PFSK-1 (cell line): Measurements from ENCODE around the gene ATP8B4.

Experiments used
- FOXP2 ChIP-seq: optimal IDR thresholded peaks from 2 replicates; pipeline ENCODE3; 2011; ENCODE audit warnings: borderline replicate concordance, control low read depth, inconsistent platforms; ENCODE audit not compliant: insufficient read depth; ENCODE audit errors: extremely low read length, extremely low read depth
- POLR2AphosphoS5 ChIP-seq: IDR thresholded peaks from 2 replicates; pipeline ENCODE4 v1.6.1; 2012; ENCODE audit warnings: low read depth, mild to moderate bottlenecking, control low read depth, low read length, moderate library complexity
- SIN3A ChIP-seq: IDR thresholded peaks from 2 replicates; pipeline ENCODE4 v1.6.1; 2012; ENCODE audit warnings: mild to moderate bottlenecking, low read length, moderate library complexity, borderline replicate concordance; ENCODE audit not compliant: insufficient read depth
- TAF1 ChIP-seq: IDR thresholded peaks from 2 replicates; pipeline ENCODE4 v1.6.1; 2012; ENCODE audit warnings: low read length, control low read depth, borderline replicate concordance; ENCODE audit not compliant: insufficient read depth
- TF ChIP-seq, protein P1 (sequence below), 2 experiments: IDR thresholded peaks; 2 replicates each; pipeline versions ENCODE4 v1.6.1 to v1.8.0; 2011 to 2012; ENCODE audit warnings: low read depth in 2 of 2, low read length in 2 of 2, control low read depth in 1 of 2, inconsistent platforms in 1 of 2, mild to moderate bottlenecking in 1 of 2, moderate library complexity in 1 of 2; ENCODE audit not compliant: insufficient read depth in 1 of 2

Gene ATP8B4

DNA sequence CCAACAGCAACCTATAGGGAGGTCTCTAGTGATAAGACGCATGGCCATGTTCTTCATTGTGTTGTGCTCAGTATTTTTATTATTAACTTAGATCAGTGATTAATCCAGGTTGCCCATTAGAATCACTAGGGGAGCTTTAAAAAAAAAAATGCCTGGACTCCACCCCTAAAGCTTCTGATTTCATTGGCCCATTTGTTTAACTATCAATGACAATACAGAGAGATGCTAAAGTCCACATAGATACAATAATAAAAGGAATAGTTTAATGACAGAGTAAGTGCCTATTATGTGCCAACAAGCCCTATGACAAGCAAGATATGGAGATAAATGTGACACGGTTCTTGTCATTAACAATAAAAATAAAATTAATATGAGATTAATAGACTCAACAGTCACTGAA lies 55.8 kb downstream of the ATP8B4 start:
- TF ChIP-seq SIN3A = no peak
- TF ChIP-seq FOXP2 = no peak
- TF ChIP-seq TAF1 = no peak
- TF ChIP-seq, protein P1, sequence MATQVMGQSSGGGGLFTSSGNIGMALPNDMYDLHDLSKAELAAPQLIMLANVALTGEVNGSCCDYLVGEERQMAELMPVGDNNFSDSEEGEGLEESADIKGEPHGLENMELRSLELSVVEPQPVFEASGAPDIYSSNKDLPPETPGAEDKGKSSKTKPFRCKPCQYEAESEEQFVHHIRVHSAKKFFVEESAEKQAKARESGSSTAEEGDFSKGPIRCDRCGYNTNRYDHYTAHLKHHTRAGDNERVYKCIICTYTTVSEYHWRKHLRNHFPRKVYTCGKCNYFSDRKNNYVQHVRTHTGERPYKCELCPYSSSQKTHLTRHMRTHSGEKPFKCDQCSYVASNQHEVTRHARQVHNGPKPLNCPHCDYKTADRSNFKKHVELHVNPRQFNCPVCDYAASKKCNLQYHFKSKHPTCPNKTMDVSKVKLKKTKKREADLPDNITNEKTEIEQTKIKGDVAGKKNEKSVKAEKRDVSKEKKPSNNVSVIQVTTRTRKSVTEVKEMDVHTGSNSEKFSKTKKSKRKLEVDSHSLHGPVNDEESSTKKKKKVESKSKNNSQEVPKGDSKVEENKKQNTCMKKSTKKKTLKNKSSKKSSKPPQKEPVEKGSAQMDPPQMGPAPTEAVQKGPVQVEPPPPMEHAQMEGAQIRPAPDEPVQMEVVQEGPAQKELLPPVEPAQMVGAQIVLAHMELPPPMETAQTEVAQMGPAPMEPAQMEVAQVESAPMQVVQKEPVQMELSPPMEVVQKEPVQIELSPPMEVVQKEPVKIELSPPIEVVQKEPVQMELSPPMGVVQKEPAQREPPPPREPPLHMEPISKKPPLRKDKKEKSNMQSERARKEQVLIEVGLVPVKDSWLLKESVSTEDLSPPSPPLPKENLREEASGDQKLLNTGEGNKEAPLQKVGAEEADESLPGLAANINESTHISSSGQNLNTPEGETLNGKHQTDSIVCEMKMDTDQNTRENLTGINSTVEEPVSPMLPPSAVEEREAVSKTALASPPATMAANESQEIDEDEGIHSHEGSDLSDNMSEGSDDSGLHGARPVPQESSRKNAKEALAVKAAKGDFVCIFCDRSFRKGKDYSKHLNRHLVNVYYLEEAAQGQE (IDR thresholded peaks at IDR 0.05; ENCODE audit: insufficient read depth in 1 of 2, low read depth in 2 of 2, low read length in 2 of 2) = no peak
- TF ChIP-seq POLR2AphosphoS5 = no peak

GRCh38 chr15:50061503-50061902 lies 57.5 kb downstream of the ATP8B4 start:
- TF ChIP-seq SIN3A = no peak
- TF ChIP-seq, protein P1 (IDR thresholded peaks at IDR 0.05; ENCODE audit: insufficient read depth in 1 of 2, low read depth in 2 of 2, low read length in 2 of 2) = no peak
- TF ChIP-seq POLR2AphosphoS5 = no peak
- no peak for TF ChIP-seq FOXP2
- no peak for TF ChIP-seq TAF1

DNA sequence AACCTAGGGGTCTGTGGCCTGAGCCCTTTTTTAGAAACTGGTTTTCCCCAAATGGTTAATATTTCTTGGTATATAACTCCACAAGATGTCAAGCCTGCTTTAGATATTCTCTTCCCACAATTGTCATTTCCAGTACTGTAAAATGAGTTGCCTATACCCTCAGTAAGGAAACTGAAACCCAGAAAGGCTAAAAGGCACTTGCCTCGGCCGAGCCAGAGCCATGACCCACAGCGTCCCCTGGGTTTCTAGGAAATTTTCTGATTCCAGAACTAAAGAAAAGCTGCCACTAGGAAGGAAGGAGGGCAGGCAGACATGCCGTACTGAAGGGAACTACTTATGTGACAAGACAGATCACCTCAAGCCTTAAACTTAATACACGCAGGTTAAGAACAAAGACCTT lies 59.1 kb downstream of the ATP8B4 start:
- TF ChIP-seq SIN3A = no peak
- no peak for TF ChIP-seq POLR2AphosphoS5
- TF ChIP-seq, protein P1 (IDR thresholded peaks at IDR 0.05; ENCODE audit: insufficient read depth in 1 of 2, low read depth in 2 of 2, low read length in 2 of 2) = no peak
- no peak for TF ChIP-seq TAF1
- TF ChIP-seq FOXP2 = no peak

DNA sequence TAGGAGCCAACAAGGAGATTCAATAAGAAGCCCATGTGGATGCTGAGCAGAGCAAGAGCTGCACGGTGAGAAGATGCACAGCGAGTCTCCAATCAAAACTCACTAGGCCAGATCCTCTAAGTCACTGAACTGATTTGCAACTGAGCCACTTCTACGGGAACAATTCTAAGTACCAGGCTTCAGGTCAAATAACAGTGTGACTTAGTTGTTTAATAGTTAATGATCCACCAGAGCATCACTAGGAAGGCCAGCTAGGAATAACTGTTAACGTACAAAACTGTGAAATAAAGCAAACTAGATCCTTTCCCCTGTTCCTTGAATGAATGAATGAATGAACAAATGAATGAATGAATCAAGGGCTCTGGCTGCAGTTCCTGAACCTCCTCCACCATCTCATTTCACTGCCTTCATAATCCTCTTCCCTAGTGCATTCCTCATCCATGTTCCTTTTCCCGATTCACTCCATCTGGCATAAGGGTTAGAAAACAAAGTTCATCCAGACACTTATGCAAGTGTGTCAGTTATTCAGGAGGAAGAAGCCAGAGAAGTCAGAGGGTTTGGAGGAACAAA lies 59.7 kb downstream of the ATP8B4 start:
- TF ChIP-seq SIN3A = no peak
- TF ChIP-seq FOXP2 = no peak
- TF ChIP-seq, protein P1 (IDR thresholded peaks at IDR 0.05; ENCODE audit: insufficient read depth in 1 of 2, low read depth in 2 of 2, low read length in 2 of 2) = no peak
- TF ChIP-seq TAF1 = no peak
- TF ChIP-seq POLR2AphosphoS5 = no peak

GRCh38 chr15:50057905-50058639 lies 61.0 kb downstream of the ATP8B4 start:
- TF ChIP-seq SIN3A (no peak), TAF1 (no peak), FOXP2 (no peak), POLR2AphosphoS5 (no peak)
- TF ChIP-seq, protein P1 (IDR thresholded peaks at IDR 0.05; ENCODE audit: insufficient read depth in 1 of 2, low read depth in 2 of 2, low read length in 2 of 2) = no peak
